K562 (cell line): ENCODE measurements around the gene PDE4D. TPM values are rescaled to one million over a fixed set of nuclear protein-coding genes. Genes with fewer than 3 reads are reported as not detected.

Experiments
- ATAC-seq: fragments of 200-7000 bp; cut with Tn5 transposase; 3 replicates; pipeline ENCODE4 v1.9.1; 2020; ENCODE audit warnings: moderate library complexity
- BruUV-seq: library from RNA; stranded (reverse); fragments of 400-500 nt; replicated peaks from 2 replicates; lab custom pipeline; 2021; lab: Mats Ljungman, UMichigan
- CTCF ChIA-PET: fragments of 300-600 bp; formaldehyde crosslinking; extraction: SDS; loops from one replicate; lab custom pipeline; 2021; ENCODE audit warnings: low intra/inter-chr PET ratio; lab: Yijun Ruan, JAX
- POLR2A ChIA-PET: fragments of 300-600, 350-650 bp; sonication (Branson Sonifier 250); formaldehyde crosslinking; extraction: SDS; loops from one replicate; lab custom pipeline; 2021; ENCODE audit warnings: antibody characterized with exemption, inconsistent platforms; lab: Yijun Ruan, JAX
- DNase-seq, 4 experiments: peaks; one replicate each; pipeline versions ENCODE4 v3.0.0 to v3.0.0-alpha.2; 2011 to 2018; ENCODE audit warnings: low spot score in 3 of 4, mixed read lengths in 3 of 4; ENCODE audit errors: extremely low read depth in 1 of 4
- FAIRE-seq: peaks from 2 replicates; lab custom pipeline; 2011; peaks lifted over from hg19 to GRCh38; lab: Jason Lieb, UNC
- H2AFZ ChIP-seq: 2 replicates; pipeline ENCODE4 v1.6.0; 2011; ENCODE audit warnings: low read depth, low read length, control low read depth, inconsistent platforms
- H3K27ac ChIP-seq: fragments of 200-600 bp; 3 replicates; pipeline ENCODE4 v1.8.0; 2011; ENCODE audit warnings: low read depth, mild to moderate bottlenecking, control low read depth, inconsistent platforms, low read length, moderate library complexity, mixed read lengths; ENCODE audit errors: extremely low read depth
- H3K27me3 ChIP-seq, 2 experiments: fragments of 300-600 bp in 1 of 2; 2 replicates in 1 of 2; 3 replicates in 1 of 2; pipeline versions ENCODE4 v1.6.0 to v1.8.0; 2011; ENCODE audit warnings: inconsistent platforms in 2 of 2, low read length in 2 of 2, mild to moderate bottlenecking in 1 of 2, mixed read lengths in 1 of 2, moderate library complexity in 1 of 2; ENCODE audit not compliant: control insufficient read depth in 2 of 2, insufficient read depth in 2 of 2
- H3K36me3 ChIP-seq: fragments of 300-600 bp; 3 replicates; pipeline ENCODE4 v1.8.0; 2011; ENCODE audit warnings: mild to moderate bottlenecking, low read length, inconsistent platforms; ENCODE audit not compliant: control insufficient read depth, insufficient read depth
- H3K4me1 ChIP-seq, 2 experiments: fragments of 200-600 bp in 1 of 2; replicated peaks in 1 of 2; 2 replicates in 1 of 2; 3 replicates in 1 of 2; pipeline versions ENCODE4 v1.5.1 to v1.8.0; 2011; ENCODE audit warnings: inconsistent platforms in 2 of 2, low read length in 2 of 2, mild to moderate bottlenecking in 1 of 2, mixed read lengths in 1 of 2, moderate library complexity in 1 of 2; ENCODE audit not compliant: control insufficient read depth in 2 of 2, insufficient read depth in 2 of 2
- H3K4me2 ChIP-seq: 2 replicates; pipeline ENCODE4 v1.6.1; 2011; ENCODE audit warnings: low read length, control low read depth, inconsistent platforms, mixed read lengths; ENCODE audit not compliant: insufficient read depth
- H3K4me3 ChIP-seq: fragments of 200-600 bp; sonication (generic), shearing (Covaris generic); 2 replicates; pipeline ENCODE4 v1.5.1; 2016; ENCODE audit warnings: control low read depth, inconsistent platforms
- H3K79me2 ChIP-seq: fragments of 200-600 bp; 3 replicates; pipeline ENCODE4 v1.8.0; 2011; ENCODE audit warnings: low read length, inconsistent platforms; ENCODE audit not compliant: control insufficient read depth, insufficient read depth
- H3K9ac ChIP-seq, 2 experiments: 2 replicates each; pipeline versions ENCODE4 v1.6.0 to v1.6.1; 2011; ENCODE audit warnings: low read depth in 2 of 2, low read length in 2 of 2, control low read depth in 1 of 2, inconsistent platforms in 1 of 2, mild to moderate bottlenecking in 1 of 2, mixed read lengths in 1 of 2; ENCODE audit not compliant: insufficient read depth in 1 of 2
- H3K9me1 ChIP-seq: one replicate; pipeline ENCODE4 v1.6.0; 2011; ENCODE audit warnings: inconsistent platforms, mild to moderate bottlenecking, low read length, moderate library complexity; ENCODE audit not compliant: control insufficient read depth, insufficient read depth
- H3K9me3 ChIP-seq: replicated peaks from 2 replicates; pipeline ENCODE4 v1.5.1; 2011; ENCODE audit warnings: low read depth, low read length, inconsistent platforms; ENCODE audit not compliant: control insufficient read depth, insufficient read depth
- H4K20me1 ChIP-seq: replicated peaks from 2 replicates; pipeline ENCODE4 v1.6.1; 2011; ENCODE audit warnings: low read length, inconsistent platforms, mixed read lengths; ENCODE audit not compliant: control insufficient read depth, insufficient read depth
- DPF2 ChIP-seq: fragments of 450-650 bp; IDR thresholded peaks from 2 replicates; pipeline ENCODE4 v1.6.1; 2016
- FUS ChIP-seq: fragments of 200-400 bp; formaldehyde crosslinking; optimal IDR thresholded peaks from 2 replicates; pipeline ENCODE3; 2017; ENCODE audit warnings: low read depth, low read length
- MAFK ChIP-seq: IDR thresholded peaks from 2 replicates; pipeline ENCODE4 v1.6.1; 2011; ENCODE audit warnings: low read length, improper control_type of control experiment
- RFX7 ChIP-seq: fragments of 250-450 bp; sonication (Bioruptor Pico); IDR thresholded peaks from 2 replicates; pipeline ENCODE4 v1.5.1; 2021; ENCODE audit warnings: mild to moderate bottlenecking
- TAF9B ChIP-seq: fragments of 450-650 bp; IDR thresholded peaks from 2 replicates; pipeline ENCODE4 v1.6.1; 2018; ENCODE audit warnings: mild to moderate bottlenecking; ENCODE audit not compliant: partially characterized antibody
- TFAP4 ChIP-seq: sonication (generic); formaldehyde crosslinking; IDR thresholded peaks from 2 replicates; pipeline ENCODE4 v1.8.0; 2022; ENCODE audit warnings: missing genetic modification reagents, mild to moderate bottlenecking, moderate library complexity, borderline replicate concordance
- ZEB2 ChIP-seq: fragments of 450-650 bp; IDR thresholded peaks from 2 replicates; pipeline ENCODE4 v1.6.1; 2016
- WGBS: fragments of 100-300 bp; shearing (Covaris generic); methylation state at CpG from one replicate; pipeline ENCODE4 v1.1.6; 2016; ENCODE audit warnings: low coverage, mixed read lengths; ENCODE audit not compliant: insufficient coverage; ENCODE audit errors: missing lambda C conversion rate; 5-methylcytosine and 5-hydroxymethylcytosine counted together
- in situ Hi-C: fragments of 300-500 bp; cut with MboI; formaldehyde crosslinking; loops from 4 replicates; pipeline ENCODE4 v1.15.0; 2018; ENCODE audit warnings: inconsistent platforms, mixed read lengths
- intact Hi-C: fragments of 100-400 bp; cut with micrococcal nuclease; formaldehyde crosslinking; loops from 2 replicates; pipeline ENCODE4 v1.14.2; 2022
- polyA plus RNA-seq, 8 experiments: library from polyadenylated mRNA; depleted of rRNA in 4 of 8; stranded (reverse) in 5 of 8; unstranded in 3 of 8; fragments of >200 nt; fragmentation: Nextera tagmentation in 2 of 8; fragmentation: Illumina TruSeq in 1 of 8; extraction: Ambion mirVana in 2 of 8; extraction: Trizol in 1 of 8; gene quantifications; 2 replicates each; pipeline versions ENCODE4 v1.2.1 to v1.2.3, GENCODE V29; 2011 to 2014; ENCODE audit warnings: inconsistent platforms in 1 of 8, missing spikeins in 1 of 8
- total RNA-seq, 7 experiments: library from RNA; depleted of rRNA in 6 of 7; stranded (reverse); fragments of >200 nt in 6 of 7; fragmentation: Illumina TruSeq in 2 of 7; extraction: Trizol in 2 of 7; gene quantifications; 2 replicates each; pipeline versions ENCODE4 v1.2.1 to v1.2.3, GENCODE V29; 2011 to 2021; ENCODE audit warnings: low replicate concordance in 1 of 7

PDE4D gene
- total and polyA plus RNA-seq, 9 of the 15 experiments (the other 6 are each of a cell fraction or from before 2014, with no cell fraction given) = 0.04 to 0.46 (median 0.13) TPM

- no peak overlapping the region for H2AFZ ChIP-seq
- BruUV-seq = no TSS peak
- H3K9me1 ChIP-seq = no peaks in the 10 kb centered on the region
- no peak overlapping the region for H3K9ac ChIP-seq
- H3K27me3 ChIP-seq = no peaks in the 10 kb centered on the region
- ATAC-seq (no peak), FAIRE-seq (no peak), DNase-seq (no peak)
- intact Hi-C loops (no loop called here), in situ Hi-C loops (no loop called here)
- no peaks in the 10 kb centered on the region for H3K36me3 ChIP-seq
- WGBS = 0% methylated on average over 7 of the region's 7 CpGs
- H3K4me1 ChIP-seq = no peaks in the 10 kb centered on the region
- H3K4me2 ChIP-seq = no peak overlapping the region
- no peaks in the 10 kb centered on the region for H4K20me1 ChIP-seq
- H3K9me3 ChIP-seq = no peaks in the 10 kb centered on the region
- no peak for TF ChIP-seq FUS
- no peak for TF ChIP-seq TAF9B
- TF ChIP-seq DPF2 = no peak
- no peak for TF ChIP-seq RFX7
- TF ChIP-seq MAFK = no peak
- no peak for TF ChIP-seq ZEB2
- TF ChIP-seq TFAP4 (CRISPR knock-in tag) = no peak
- no peaks in the 10 kb centered on the region for H3K79me2 ChIP-seq
- ChIA-PET POLR2A (no interaction called here), CTCF (no interaction called here)
- no peak overlapping the region for H3K27ac ChIP-seq
- no peak overlapping the region for H3K4me3 ChIP-seq
These were observed 724.3 kb downstream of the PDE4D start for GRCh38 chr5:59169081-59169767.
